ENCODE data around the gene GALNT1.

GALNT1 gene

DNA sequence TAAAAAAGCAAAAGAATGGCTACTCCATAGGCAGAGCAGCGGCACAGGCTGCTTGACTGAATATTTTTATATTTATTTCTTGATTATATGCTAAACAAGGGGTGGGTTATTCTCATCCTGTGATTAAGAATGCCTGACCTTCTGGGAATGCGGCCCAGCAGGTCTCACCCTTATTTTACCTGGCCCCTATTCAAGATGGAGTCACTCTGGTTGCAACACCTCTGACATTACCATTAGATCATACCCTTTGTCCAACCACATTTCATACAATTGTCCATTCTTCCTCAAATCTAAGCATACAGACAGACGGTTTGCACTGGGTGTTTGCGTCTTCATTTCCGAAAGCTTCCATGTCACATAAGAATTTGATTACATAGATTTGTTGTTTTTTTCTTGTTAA is 168.2 kb downstream of the GALNT1 start:
- no peak for DNase-seq (ENCODE audit: low read depth in 2 of 2, low spot score in 1 of 2)

DNA sequence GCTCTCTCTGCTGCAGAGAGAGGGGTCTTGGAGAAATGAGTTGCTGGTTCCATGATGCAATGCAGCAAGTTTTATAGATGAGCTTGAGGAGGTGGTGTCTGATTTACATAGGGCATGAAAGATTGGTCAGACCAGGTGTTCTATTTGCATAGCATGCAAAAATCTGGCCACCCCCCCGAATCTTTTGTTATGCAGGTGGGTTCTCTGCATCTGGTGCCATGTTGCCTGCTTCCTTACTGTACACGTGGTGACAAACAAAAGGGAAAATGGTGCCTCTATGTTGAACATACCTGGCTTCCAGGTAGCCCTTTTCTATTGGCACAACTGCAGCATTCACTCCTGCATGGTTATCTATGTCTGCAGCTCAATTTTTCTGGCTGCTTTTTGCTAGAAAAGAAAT is 169.4 kb downstream of the GALNT1 start:
- DNase-seq (ENCODE audit: low read depth in 2 of 2, low spot score in 1 of 2), result no peak

DNA sequence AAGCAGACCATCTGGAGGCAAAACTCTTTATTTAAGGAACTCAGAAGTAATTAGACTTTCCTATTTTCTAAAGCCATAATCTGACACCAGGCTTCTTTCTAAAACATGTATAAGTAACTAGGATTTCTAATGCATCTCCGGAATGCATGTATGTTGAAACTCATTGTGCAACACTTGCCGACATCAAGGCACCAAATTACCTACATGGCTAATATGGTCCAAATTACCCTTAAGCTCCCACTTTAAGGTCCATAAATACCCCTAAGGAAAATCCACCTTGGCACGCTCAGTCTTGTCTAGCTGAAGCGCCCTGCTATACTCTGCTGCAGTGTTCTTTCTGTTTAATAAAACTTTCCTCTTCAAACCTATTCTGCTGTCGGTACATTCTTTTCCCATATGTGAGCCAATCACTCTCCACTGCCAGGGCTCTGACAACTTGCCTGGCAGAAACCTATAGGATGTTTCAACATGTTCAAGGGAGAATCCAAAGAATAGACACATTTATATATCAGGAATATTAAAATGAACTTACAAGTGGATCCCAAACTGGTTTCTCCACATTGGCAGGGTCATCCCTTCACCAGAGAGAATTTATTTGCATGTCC is 171.9 kb downstream of the GALNT1 start:
- DNase-seq (ENCODE audit: low read depth in 2 of 2, low spot score in 1 of 2), result no peak

DNA sequence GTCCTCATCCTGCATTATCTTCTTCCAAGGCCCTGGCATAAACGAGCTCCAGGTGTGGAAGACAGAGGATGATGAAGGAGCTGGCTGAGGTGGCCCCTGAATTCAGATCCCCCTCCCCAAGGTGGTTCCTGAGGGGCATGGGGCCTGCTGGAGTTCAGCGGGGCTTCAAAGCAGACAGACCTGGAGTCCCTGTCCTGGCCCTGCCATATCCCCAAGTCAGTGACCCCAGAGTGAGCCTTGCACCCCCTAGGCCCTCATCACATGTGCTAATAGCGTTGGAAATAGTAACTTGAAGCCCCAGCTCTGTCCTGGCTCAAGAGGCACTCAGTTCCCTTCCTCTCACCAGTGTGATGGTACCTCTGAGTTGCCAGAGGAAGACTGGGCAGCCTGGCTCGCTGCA is 172.9 kb downstream of the GALNT1 start:
- no peak for DNase-seq (ENCODE audit: low read depth in 2 of 2, low spot score in 1 of 2)

DNA sequence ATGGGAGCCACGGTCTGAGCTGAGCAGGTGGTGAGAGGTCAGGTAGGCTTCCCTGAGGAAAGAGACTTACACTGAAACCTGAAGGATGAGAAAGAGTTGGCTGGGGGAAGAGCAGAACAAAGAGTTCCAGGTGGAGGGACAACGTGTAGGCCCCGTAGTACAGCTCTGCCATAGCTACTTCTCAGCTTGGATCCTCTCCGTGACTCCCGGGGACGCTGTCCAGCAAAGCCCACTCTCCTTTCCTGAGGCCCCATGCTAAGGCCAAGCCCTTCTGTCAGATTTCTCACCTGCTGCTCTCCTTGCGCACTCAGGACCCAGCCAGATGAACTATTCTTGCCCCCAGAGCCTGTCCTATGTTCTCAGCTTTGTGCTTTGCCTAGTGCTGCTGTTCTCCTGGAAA is 173.8 kb downstream of the GALNT1 start:
- no peak for DNase-seq (ENCODE audit: low read depth in 2 of 2, low spot score in 1 of 2)

DNA sequence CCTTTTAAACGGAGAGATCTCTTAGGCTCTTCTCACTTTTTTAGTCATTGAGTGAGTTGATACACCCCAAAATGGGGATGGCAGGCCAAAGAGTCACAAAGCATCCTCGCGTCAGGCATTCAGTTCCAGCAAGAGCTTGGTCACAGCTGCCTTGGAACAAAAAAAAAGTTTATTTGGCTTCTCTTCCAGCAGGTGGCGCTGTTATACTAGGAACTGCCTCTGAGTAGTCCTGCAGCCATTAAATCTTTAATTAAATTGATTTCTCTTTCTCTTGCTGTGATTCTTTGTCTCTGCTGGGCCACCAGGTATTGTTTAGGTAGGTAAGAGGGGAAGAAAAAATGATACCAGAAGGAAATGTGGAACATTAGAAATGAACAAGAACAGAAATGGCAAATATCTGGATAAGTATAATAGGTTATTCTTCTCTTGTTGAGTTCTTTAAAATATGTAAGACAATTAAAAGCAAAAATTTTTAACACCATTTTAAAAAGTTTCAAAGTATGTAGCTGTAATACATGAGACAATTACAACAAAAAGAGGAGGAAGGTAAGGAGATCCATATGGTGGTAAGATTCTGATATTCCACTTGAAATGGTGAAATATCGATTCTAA is 175.1 kb downstream of the GALNT1 start:
- peak; percentile 17 to 29 for DNase-seq (ENCODE audit: low read depth in 2 of 2, low spot score in 1 of 2)
